ENCODE measurements around the gene KANK3. TPM values are rescaled to one million over a fixed set of nuclear protein-coding genes. Genes with fewer than 3 reads are reported as not detected.
A peak's percentile ranks its signal among the peaks of the same experiment; 100 is the strongest.

The KANK3 gene
- total and polyA plus RNA-seq, 10 of the 15 experiments (the other 5 are each of a cell fraction or from before 2014, with no cell fraction given): 0.03 to 0.93 (median 0.22) TPM; not detected in 1

- no peak for FAIRE-seq
- CTCF ChIA-PET: interaction anchor here (0.9 to 1.3 kb wide), 2 partner anchors 12 to 13 kb away, joined by 3 to 4 read pairs; no protein-coding TSS in a partner anchor
- no peak for DNase-seq (ENCODE audit: low read depth, low spot score)
These were observed 6.9 kb downstream of the KANK3 start for GRCh38 chr19:8336072-8336569.

DNA sequence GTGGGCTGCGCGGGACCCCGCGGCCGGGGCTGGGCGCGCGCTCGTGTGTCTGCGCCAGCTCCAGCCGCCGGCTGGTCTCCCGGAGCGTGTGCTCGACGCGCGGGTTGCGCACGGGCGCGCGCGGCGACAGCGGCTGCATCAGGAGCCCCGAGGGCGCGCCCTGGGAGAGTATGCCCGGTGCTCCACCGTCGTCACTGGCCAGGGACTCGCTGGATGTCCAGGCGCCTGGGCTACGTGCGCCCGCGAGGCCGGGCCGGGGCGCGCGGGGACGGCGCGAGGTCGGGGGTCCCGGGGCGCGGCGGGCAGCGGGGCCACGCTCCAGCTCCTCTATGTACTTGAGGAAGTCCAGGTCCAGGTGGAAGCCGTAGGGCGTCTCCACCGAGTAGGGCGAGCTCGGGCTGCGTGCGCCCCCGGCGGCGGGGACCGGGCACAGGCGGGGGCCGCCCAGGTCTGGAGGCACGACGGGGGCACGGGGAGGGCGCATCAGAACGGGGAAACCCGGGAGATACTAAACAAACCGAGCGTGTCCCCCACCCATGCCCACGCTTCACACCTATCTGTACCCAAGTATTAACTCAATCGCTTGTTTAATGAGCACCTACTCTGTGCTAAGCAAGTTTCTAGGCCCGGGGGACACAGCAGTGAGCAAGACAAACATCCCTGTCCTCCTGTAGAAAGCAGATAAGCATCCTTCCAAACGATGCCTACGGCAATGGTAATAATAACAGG is 7.6 kb downstream of the KANK3 start:
- H3K9ac ChIP-seq (ENCODE audit: control insufficient read depth, insufficient read depth, low read length): no peak overlapping the region
- H3K4me1 ChIP-seq (ENCODE audit: control insufficient read depth, insufficient read depth, low read length): peaks cover 2% of the 10 kb centered on the region; the same call in 1 of the 2 replicates
- no peaks in the 10 kb centered on the region for H3K79me2 ChIP-seq (ENCODE audit: control insufficient read depth, insufficient read depth, low read length)
- SMC1A ChIA-PET (ENCODE audit: uncharacterized antibody, unreplicated experiment): interaction anchor here (1.4 kb wide), 1 partner anchor 13 kb away, joined by 3 read pairs; no protein-coding TSS in a partner anchor
- H3K36me3 ChIP-seq (ENCODE audit: control insufficient read depth in 2 of 2, insufficient read depth in 2 of 2, low read length in 1 of 2): no peaks in the 10 kb centered on the region
- no peaks in the 10 kb centered on the region for H4K20me1 ChIP-seq (ENCODE audit: control insufficient read depth, insufficient read depth)
- no TSS peak for BruUV-seq (replicated peaks)
- H3K4me3 ChIP-seq: peak overlapping the region; percentile 16; the same call in 1 of the 2 replicates
- intact Hi-C loops (cut with micrococcal nuclease; ENCODE audit: unreplicated experiment): no loop called here
- FAIRE-seq (no peak), ATAC-seq (peak; percentile 67), DNase-seq (ENCODE audit: low read depth, low spot score) (no peak)
- WGBS (ENCODE audit: insufficient coverage, insufficient replicate concordance, low lambda C conversion rate, missing lambda C conversion rate): 6% methylated on average over 53 of the region's 79 CpGs
- peak overlapping the region; percentile 71 for H3K4me2 ChIP-seq (ENCODE audit: control insufficient read depth, insufficient read depth)
- POLR2A ChIA-PET: no interaction called here
- H2AFZ ChIP-seq (ENCODE audit: control insufficient read depth, low read depth, low read length): peak overlapping the region; percentile 39
- no peak overlapping the region for H3K27ac ChIP-seq (ENCODE audit: control insufficient read depth, insufficient read depth)
- in situ Hi-C loops (cut with MboI): no loop called here
- no peaks in the 10 kb centered on the region for H3K9me3 ChIP-seq (replicated peaks; ENCODE audit: control insufficient read depth, insufficient read depth, low read length)
- peaks cover 2 to 5% of the 10 kb centered on the region in 2 experiments; a peak in 3 of 4 replicates for H3K27me3 ChIP-seq (replicated peaks in 1 of 2; ENCODE audit: control insufficient read depth in 2 of 2, insufficient read depth in 2 of 2, low read length in 1 of 2)
- RAD21 ChIA-PET (ENCODE audit: unreplicated experiment): no interaction called here
- CTCF ChIA-PET: interaction anchor here (0.5 to 1.3 kb wide), 2 partner anchors 13 to 63 kb away, joined by 3 to 4 read pairs; no protein-coding TSS in a partner anchor
- TF ChIP-seq SRF (IDR thresholded peaks at IDR 0.05; ENCODE audit: low read depth in 2 of 2, low read length in 2 of 2) (no peak), ZNF24 (IDR thresholded peaks at IDR 0.05) (no peak), STAT1 (conservative IDR thresholded peaks at IDR 0.05) (no peak), RUNX3 (IDR thresholded peaks at IDR 0.05; ENCODE audit: low read length) (no peak), CTCF (IDR thresholded peaks at IDR 0.05 in 2 of 3, conservative IDR thresholded peaks at IDR 0.05 in 1 of 3; ENCODE audit: control insufficient read depth in 2 of 3, extremely low read depth in 1 of 3, insufficient read depth in 1 of 3, low read depth in 3 of 3, low read length in 3 of 3) (peak in 2 of 3 experiments; percentile 10 to 38; a peak in 2 of 6 replicates), NR2C1 (IDR thresholded peaks at IDR 0.05) (no peak), HDAC6 (IDR thresholded peaks at IDR 0.05; ENCODE audit: unreplicated experiment) (peak; percentile 69)
- TF ChIP-seq, protein P1, sequence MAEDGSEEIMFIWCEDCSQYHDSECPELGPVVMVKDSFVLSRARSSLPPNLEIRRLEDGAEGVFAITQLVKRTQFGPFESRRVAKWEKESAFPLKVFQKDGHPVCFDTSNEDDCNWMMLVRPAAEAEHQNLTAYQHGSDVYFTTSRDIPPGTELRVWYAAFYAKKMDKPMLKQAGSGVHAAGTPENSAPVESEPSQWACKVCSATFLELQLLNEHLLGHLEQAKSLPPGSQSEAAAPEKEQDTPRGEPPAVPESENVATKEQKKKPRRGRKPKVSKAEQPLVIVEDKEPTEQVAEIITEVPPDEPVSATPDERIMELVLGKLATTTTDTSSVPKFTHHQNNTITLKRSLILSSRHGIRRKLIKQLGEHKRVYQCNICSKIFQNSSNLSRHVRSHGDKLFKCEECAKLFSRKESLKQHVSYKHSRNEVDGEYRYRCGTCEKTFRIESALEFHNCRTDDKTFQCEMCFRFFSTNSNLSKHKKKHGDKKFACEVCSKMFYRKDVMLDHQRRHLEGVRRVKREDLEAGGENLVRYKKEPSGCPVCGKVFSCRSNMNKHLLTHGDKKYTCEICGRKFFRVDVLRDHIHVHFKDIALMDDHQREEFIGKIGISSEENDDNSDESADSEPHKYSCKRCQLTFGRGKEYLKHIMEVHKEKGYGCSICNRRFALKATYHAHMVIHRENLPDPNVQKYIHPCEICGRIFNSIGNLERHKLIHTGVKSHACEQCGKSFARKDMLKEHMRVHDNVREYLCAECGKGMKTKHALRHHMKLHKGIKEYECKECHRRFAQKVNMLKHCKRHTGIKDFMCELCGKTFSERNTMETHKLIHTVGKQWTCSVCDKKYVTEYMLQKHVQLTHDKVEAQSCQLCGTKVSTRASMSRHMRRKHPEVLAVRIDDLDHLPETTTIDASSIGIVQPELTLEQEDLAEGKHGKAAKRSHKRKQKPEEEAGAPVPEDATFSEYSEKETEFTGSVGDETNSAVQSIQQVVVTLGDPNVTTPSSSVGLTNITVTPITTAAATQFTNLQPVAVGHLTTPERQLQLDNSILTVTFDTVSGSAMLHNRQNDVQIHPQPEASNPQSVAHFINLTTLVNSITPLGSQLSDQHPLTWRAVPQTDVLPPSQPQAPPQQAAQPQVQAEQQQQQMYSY (CRISPR knock-in tag; IDR thresholded peaks at IDR 0.05): no peak

More at GRCh38 chr19:8336072-8336569, 6.9 kb downstream of the KANK3 start:
- intact Hi-C loops (cut with micrococcal nuclease; ENCODE audit: unreplicated experiment): no loop called here
- no peaks in the 10 kb centered on the region for H3K79me2 ChIP-seq (ENCODE audit: control insufficient read depth, insufficient read depth, low read length)
- H3K27ac ChIP-seq (ENCODE audit: control insufficient read depth, insufficient read depth): no peak overlapping the region
- SMC1A ChIA-PET (ENCODE audit: uncharacterized antibody, unreplicated experiment): interaction anchor here (1.4 kb wide), 1 partner anchor 12 kb away, joined by 3 read pairs; no protein-coding TSS in a partner anchor
- in situ Hi-C loops (cut with MboI): no loop called here
- TF ChIP-seq TAF1 (IDR thresholded peaks at IDR 0.05; ENCODE audit: borderline replicate concordance, low read depth, low read length): no peak
- TF ChIP-seq TCF3 (IDR thresholded peaks at IDR 0.05; ENCODE audit: borderline replicate concordance, insufficient read depth, low read depth, low read length): no peak
- no peak for TF ChIP-seq STAT1 (conservative IDR thresholded peaks at IDR 0.05)
- TF ChIP-seq HDAC6 (IDR thresholded peaks at IDR 0.05; ENCODE audit: unreplicated experiment): no peak
- no peak overlapping the region for H3K4me3 ChIP-seq
- peak overlapping the region; percentile 15; the same call in 1 of the 2 replicates for H2AFZ ChIP-seq (ENCODE audit: control insufficient read depth, low read depth, low read length)
- no peak overlapping the region for H3K9ac ChIP-seq (ENCODE audit: control insufficient read depth, insufficient read depth, low read length)
- H4K20me1 ChIP-seq (ENCODE audit: control insufficient read depth, insufficient read depth): no peaks in the 10 kb centered on the region
- 2% methylated on average over 27 of the region's 27 CpGs for WGBS (ENCODE audit: insufficient coverage, insufficient replicate concordance, low lambda C conversion rate, missing lambda C conversion rate)
- POLR2A ChIA-PET: no interaction called here
- peak overlapping the region; percentile 50 for H3K4me2 ChIP-seq (ENCODE audit: control insufficient read depth, insufficient read depth)
- no peaks in the 10 kb centered on the region for H3K9me3 ChIP-seq (replicated peaks; ENCODE audit: control insufficient read depth, insufficient read depth, low read length)
- no TSS peak for BruUV-seq (replicated peaks)
- RAD21 ChIA-PET (ENCODE audit: unreplicated experiment): no interaction called here
- no peaks in the 10 kb centered on the region for H3K36me3 ChIP-seq (ENCODE audit: control insufficient read depth in 2 of 2, insufficient read depth in 2 of 2, low read length in 1 of 2)
- H3K4me1 ChIP-seq (ENCODE audit: control insufficient read depth, insufficient read depth, low read length): peaks cover 2% of the 10 kb centered on the region; the same call in 1 of the 2 replicates
- no peak for ATAC-seq
- H3K27me3 ChIP-seq (replicated peaks in 1 of 2; ENCODE audit: control insufficient read depth in 2 of 2, insufficient read depth in 2 of 2, low read length in 1 of 2): peaks cover 2 to 5% of the 10 kb centered on the region in 2 experiments; a peak in 3 of 4 replicates

Measured in GM12878 (cell line).